Mesothelial cell of epicardium (in vitro differentiated cells): Measurements from ENCODE around the gene RAB3C. TPM values are rescaled to one million over a fixed set of nuclear protein-coding genes. Genes with fewer than 3 reads are reported as not detected.
"Not testable (repeated sequence)": the region's sequence is repeated elsewhere in the genome, so short reads cannot be mapped to it uniquely, and the experiment has no call there.

Source experiments
- DNase-seq, 2 experiments: peaks; one replicate each; pipeline ENCODE4 v3.0.0; 2021; ENCODE audit warnings: low spot score in 2 of 2; ENCODE audit not compliant: unreplicated experiment in 2 of 2
- H3K27ac Mint-ChIP-seq: 2 replicates; pipeline ENCODE4 v1.8.0; 2021; ENCODE audit warnings: mixed read lengths
- H3K27me3 Mint-ChIP-seq: 2 replicates; pipeline ENCODE4 v1.8.0; 2021; ENCODE audit warnings: low read depth, mixed read lengths
- H3K36me3 Mint-ChIP-seq: 2 replicates; pipeline ENCODE4 v1.8.0; 2021; ENCODE audit warnings: mixed read lengths
- H3K4me1 Mint-ChIP-seq: 2 replicates; pipeline ENCODE4 v1.8.0; 2021; ENCODE audit warnings: mixed read lengths
- H3K4me3 Mint-ChIP-seq: 2 replicates; pipeline ENCODE4 v1.8.0; 2021; ENCODE audit warnings: mild to moderate bottlenecking, moderate library complexity, mixed read lengths
- H3K9me3 Mint-ChIP-seq: 2 replicates; pipeline ENCODE4 v1.8.0; 2021; ENCODE audit warnings: mixed read lengths
- CTCF ChIP-seq: fragments of 200-600 bp; sonication (generic); IDR thresholded peaks from one replicate; pipeline ENCODE4 v1.5.0; 2021; ENCODE audit warnings: antibody characterized with exemption; ENCODE audit not compliant: unreplicated experiment
- total RNA-seq: library from RNA; stranded (reverse); gene quantifications from 3 replicates; pipeline ENCODE4 v1.2.1, GENCODE V29; 2021

RAB3C gene
- total RNA-seq, 1 donor from 2014 or later = 1.2 TPM

- TF ChIP-seq CTCF = no peak
- no peaks in the 10 kb centered on the region for H3K36me3 Mint-ChIP-seq
- no peak for DNase-seq
- H3K27me3 Mint-ChIP-seq = peaks cover 10% of the 10 kb centered on the region
- H3K4me3 Mint-ChIP-seq = no peak overlapping the region
- H3K9me3 Mint-ChIP-seq = peaks cover 25% of the 10 kb centered on the region
- H3K27ac Mint-ChIP-seq = no peak overlapping the region
- H3K4me1 Mint-ChIP-seq = no peaks in the 10 kb centered on the region
These were observed 11.4 kb upstream of the RAB3C start for GRCh38 chr5:58571501-58571900.

GRCh38 chr5:58572973-58573372, 9.9 kb upstream of the RAB3C start:
- H3K4me1 Mint-ChIP-seq, H3K4me3 Mint-ChIP-seq, H3K36me3 Mint-ChIP-seq, H3K27ac Mint-ChIP-seq, DNase-seq: not testable (repeated sequence)
- H3K27me3 Mint-ChIP-seq = peaks cover 10% of the 10 kb centered on the region
- H3K9me3 Mint-ChIP-seq = peaks cover 25% of the 10 kb centered on the region

DNA sequence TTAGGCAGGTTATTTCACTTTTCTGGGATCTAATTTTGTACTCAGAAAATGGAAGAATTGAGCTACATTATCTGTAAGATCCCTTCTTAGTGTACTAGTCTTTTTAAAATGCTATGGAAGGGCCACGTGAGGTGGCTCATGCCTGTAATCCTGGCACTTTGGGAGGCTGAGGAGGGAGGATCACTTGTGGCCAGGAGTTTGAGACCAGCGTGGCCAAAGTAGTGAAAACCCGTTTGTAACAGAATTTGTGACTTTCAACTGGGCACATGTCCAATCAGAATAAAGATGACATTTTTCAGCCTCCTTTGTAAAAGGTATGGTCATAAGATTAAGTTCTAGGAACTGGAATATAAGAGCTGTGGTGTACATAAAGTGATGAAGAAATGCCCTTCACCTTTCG, 3.1 kb upstream of the RAB3C start:
- TF ChIP-seq CTCF = no peak
- H3K4me3 Mint-ChIP-seq = no peak overlapping the region
- no peaks in the 10 kb centered on the region for H3K9me3 Mint-ChIP-seq
- H3K4me1 Mint-ChIP-seq = peaks cover 18% of the 10 kb centered on the region
- H3K27ac Mint-ChIP-seq = no peak overlapping the region
- peaks cover 50% of the 10 kb centered on the region for H3K27me3 Mint-ChIP-seq
- no peak for DNase-seq
- no peaks in the 10 kb centered on the region for H3K36me3 Mint-ChIP-seq

DNA sequence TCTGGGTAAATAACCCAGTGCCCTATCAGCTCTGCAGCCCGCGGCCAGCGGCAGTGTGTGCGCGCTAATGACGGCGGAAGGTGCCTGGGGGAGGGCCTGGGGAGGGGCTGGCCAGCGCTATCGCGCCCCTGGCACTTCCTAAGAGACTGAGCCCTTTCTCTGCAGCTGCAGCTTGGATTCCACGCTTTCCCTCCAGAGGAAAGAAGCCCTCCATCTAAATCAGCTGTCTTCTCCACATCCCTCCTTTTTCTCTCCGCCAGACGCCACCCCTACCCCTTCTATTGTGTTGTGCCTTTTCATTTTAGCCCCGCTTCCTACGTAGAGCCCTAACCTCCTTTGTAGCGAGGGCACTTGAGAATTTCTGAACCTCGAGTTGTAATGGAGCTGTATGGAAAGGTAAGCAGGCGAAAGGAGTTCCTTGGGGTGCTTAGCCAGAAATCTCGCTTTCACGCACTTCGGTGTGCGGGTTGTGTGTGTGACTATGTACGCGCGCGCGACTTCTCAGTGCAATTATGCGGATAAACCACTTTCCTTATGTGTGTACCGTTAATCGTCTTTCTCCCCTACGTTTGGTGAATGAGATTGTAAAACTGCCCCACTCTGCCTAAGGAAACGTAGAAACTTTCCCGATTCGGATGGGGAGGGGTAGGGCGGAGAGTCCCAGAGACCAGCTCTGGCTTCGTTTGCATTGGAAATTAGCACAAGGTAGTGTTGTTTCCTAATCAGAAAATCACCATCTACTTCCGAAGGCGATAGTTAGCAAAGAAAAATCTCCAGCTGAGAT, 664 bp upstream of the RAB3C start:
- Mint-ChIP-seq H3K27ac (no peak overlapping the region), H3K9me3 (no peaks in the 10 kb centered on the region), H3K4me3 (peak overlapping the region; percentile 92), H3K36me3 (no peaks in the 10 kb centered on the region), H3K4me1 (peaks cover 18% of the 10 kb centered on the region), H3K27me3 (peaks cover 64% of the 10 kb centered on the region)
- no peak for DNase-seq
- no peak for TF ChIP-seq CTCF

GRCh38 chr5:58595952-58596351, 13.1 kb downstream of the RAB3C start:
- no peak for TF ChIP-seq CTCF
- Mint-ChIP-seq H3K4me1 (no peaks in the 10 kb centered on the region), H3K27me3 (peaks cover 5% of the 10 kb centered on the region), H3K27ac (no peak overlapping the region), H3K36me3 (no peaks in the 10 kb centered on the region), H3K4me3 (no peak overlapping the region), H3K9me3 (peaks cover under 1% of the 10 kb centered on the region)
- DNase-seq = no peak

- H3K4me1 Mint-ChIP-seq = no peaks in the 10 kb centered on the region
- peaks cover 22% of the 10 kb centered on the region for H3K9me3 Mint-ChIP-seq
- H3K27ac Mint-ChIP-seq = no peak overlapping the region
- no peak for TF ChIP-seq CTCF
- no peaks in the 10 kb centered on the region for H3K36me3 Mint-ChIP-seq
- H3K27me3 Mint-ChIP-seq = peaks cover 6% of the 10 kb centered on the region
- H3K4me3 Mint-ChIP-seq = no peak overlapping the region
- no peak for DNase-seq
These were observed 15.6 kb downstream of the RAB3C start for GRCh38 chr5:58598440-58598839.
